Measurements from ENCODE around the gene FIBP. TPM values are rescaled to one million over a fixed set of nuclear protein-coding genes. Genes with fewer than 3 reads are reported as not detected.

The FIBP gene
- total and polyA plus RNA-seq, 10 of the 15 experiments (the other 5 are each of a cell fraction or from before 2014, with no cell fraction given): 65.1 to 182 (median 94.6) TPM

- peak overlapping the region; percentile 94 for H3K4me2 ChIP-seq (ENCODE audit: control insufficient read depth, insufficient read depth)
- POLR2A ChIA-PET: no interaction called here
Measured at GRCh38 chr11:65854852-65855837, 33.1 kb downstream of the FIBP start.

More at GRCh38 chr11:65854852-65855837, 33.1 kb downstream of the FIBP start:
- intact Hi-C loops (cut with micrococcal nuclease; ENCODE audit: unreplicated experiment): loop anchor here (5.0 kb wide), 1 partner anchor 197 kb away; the partner anchor contains the start of gene SF3B2
- no peaks in the 10 kb centered on the region for H3K27me3 ChIP-seq (replicated peaks in 1 of 2; ENCODE audit: control insufficient read depth in 2 of 2, insufficient read depth in 2 of 2, low read length in 1 of 2)
- H4K20me1 ChIP-seq (ENCODE audit: control insufficient read depth, insufficient read depth): peaks cover 24% of the 10 kb centered on the region
- ATAC-seq (no peak), DNase-seq (ENCODE audit: low read depth, low spot score) (no peak), FAIRE-seq (no peak)
- TF ChIP-seq POLR2AphosphoS5 (IDR thresholded peaks at IDR 0.05; ENCODE audit: low read length) (peak; percentile 34; the same call in 1 of the 2 replicates), PKNOX1 (IDR thresholded peaks at IDR 0.05) (no peak)
- 74% methylated on average over 14 of the region's 15 CpGs for WGBS (ENCODE audit: insufficient coverage, insufficient replicate concordance, low lambda C conversion rate, missing lambda C conversion rate)
- peaks cover 32 to 41% of the 10 kb centered on the region in 2 experiments; a peak in 3 of 4 replicates for H3K36me3 ChIP-seq (ENCODE audit: control insufficient read depth in 2 of 2, insufficient read depth in 2 of 2, low read length in 1 of 2)
- H3K27ac ChIP-seq (ENCODE audit: control insufficient read depth, insufficient read depth): no peak overlapping the region
- H2AFZ ChIP-seq (ENCODE audit: control insufficient read depth, low read depth, low read length): no peak overlapping the region
- H3K9ac ChIP-seq (ENCODE audit: control insufficient read depth, insufficient read depth, low read length): no peak overlapping the region
- in situ Hi-C loops (cut with MboI): loop anchor here (25.0 kb wide), 1 partner anchor 1618 kb away; the partner anchor contains the start of genes DNAJC4, FKBP2, NUDT22 and PPP1R14B
- peaks cover 10% of the 10 kb centered on the region for H3K4me1 ChIP-seq (ENCODE audit: control insufficient read depth, insufficient read depth, low read length)
- ChIA-PET RAD21 (ENCODE audit: unreplicated experiment) (no interaction called here), SMC1A (ENCODE audit: uncharacterized antibody, unreplicated experiment) (no interaction called here), CTCF (no interaction called here)
- peaks cover 46% of the 10 kb centered on the region for H3K79me2 ChIP-seq (ENCODE audit: control insufficient read depth, insufficient read depth, low read length)
- BruUV-seq (replicated peaks): TSS peak; percentile 80
- no peak overlapping the region for H3K4me3 ChIP-seq
- peaks cover 2% of the 10 kb centered on the region; the same call in 2 of the 3 replicates for H3K9me3 ChIP-seq (replicated peaks; ENCODE audit: control insufficient read depth, insufficient read depth, low read length)

All from GM12878 (cell line).